Lower leg skin (tissue), 4 donors: ENCODE results near the gene RAP1A. TPM values are rescaled to one million over a fixed set of nuclear protein-coding genes. Genes with fewer than 3 reads are reported as not detected.

ENCODE experiments used
- DNase-seq, 2 donors: peaks; one replicate each; pipeline ENCODE4 v3.0.0-alpha.2; 2019; ENCODE audit warnings: low spot score in 2 of 2
- H3K4me3 ChIP-seq: fragments of 200-600 bp; sonication (generic); 2 replicates; pipeline ENCODE4 v1.5.1; 2017; ENCODE audit warnings: mild to moderate bottlenecking, low read depth; ENCODE audit not compliant: poor library complexity, severe bottlenecking
- POLR2A ChIP-seq, 2 donors: fragments of 450-650 bp; IDR thresholded peaks; one replicate each; pipeline ENCODE4 v1.6.1; 2016 to 2017; ENCODE audit warnings: antibody characterized with exemption in 2 of 2, mild to moderate bottlenecking in 1 of 2, moderate library complexity in 1 of 2
- WGBS, 2 donors: methylation state at CpG; one replicate each; pipeline ENCODE4 v1.1.5; 2018; 5-methylcytosine and 5-hydroxymethylcytosine counted together
- intact Hi-C: fragments of 100-400 bp; cut with DNase I; formaldehyde crosslinking; loops from one replicate; pipeline ENCODE4 v1.15.0; 2023; ENCODE audit warnings: low total_unique reads
- total RNA-seq, 4 donors: library from RNA; depleted of rRNA; stranded (reverse); fragments of >200 nt; gene quantifications; one replicate each; pipeline ENCODE4 v1.1.0, GENCODE V29; 2016
- TF ChIP-seq, protein P1 (sequence below), 3 donors: fragments of 450-650 bp; IDR thresholded peaks; one replicate each; pipeline ENCODE4 v1.5.1; 2016; ENCODE audit warnings: antibody characterized with exemption in 3 of 3, mild to moderate bottlenecking in 3 of 3, moderate library complexity in 2 of 3

RAP1A gene
- total RNA-seq, 4 donors from 2014 or later: 25.5 to 33.8 (median 31.0) TPM

DNA sequence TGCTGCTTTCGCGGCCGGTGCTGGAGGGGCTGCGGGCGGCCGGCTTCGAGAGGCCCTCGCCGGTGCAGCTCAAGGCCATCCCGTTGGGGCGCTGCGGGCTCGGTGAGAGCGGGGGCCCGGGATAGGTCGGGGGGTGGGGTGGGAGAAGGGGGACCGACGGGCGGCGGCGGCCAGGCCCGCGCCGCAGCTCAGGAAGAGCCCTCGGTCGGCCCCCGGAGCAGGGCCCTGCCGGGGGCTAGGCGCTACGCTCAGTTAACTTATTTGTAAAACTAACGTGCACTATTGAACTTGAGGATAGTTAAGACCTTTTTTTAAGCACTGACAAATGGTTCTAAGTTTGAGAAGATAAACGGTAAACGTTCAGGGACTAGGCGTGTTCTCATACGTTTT, 136.5 kb downstream of the RAP1A start:
- TF ChIP-seq, protein P1, sequence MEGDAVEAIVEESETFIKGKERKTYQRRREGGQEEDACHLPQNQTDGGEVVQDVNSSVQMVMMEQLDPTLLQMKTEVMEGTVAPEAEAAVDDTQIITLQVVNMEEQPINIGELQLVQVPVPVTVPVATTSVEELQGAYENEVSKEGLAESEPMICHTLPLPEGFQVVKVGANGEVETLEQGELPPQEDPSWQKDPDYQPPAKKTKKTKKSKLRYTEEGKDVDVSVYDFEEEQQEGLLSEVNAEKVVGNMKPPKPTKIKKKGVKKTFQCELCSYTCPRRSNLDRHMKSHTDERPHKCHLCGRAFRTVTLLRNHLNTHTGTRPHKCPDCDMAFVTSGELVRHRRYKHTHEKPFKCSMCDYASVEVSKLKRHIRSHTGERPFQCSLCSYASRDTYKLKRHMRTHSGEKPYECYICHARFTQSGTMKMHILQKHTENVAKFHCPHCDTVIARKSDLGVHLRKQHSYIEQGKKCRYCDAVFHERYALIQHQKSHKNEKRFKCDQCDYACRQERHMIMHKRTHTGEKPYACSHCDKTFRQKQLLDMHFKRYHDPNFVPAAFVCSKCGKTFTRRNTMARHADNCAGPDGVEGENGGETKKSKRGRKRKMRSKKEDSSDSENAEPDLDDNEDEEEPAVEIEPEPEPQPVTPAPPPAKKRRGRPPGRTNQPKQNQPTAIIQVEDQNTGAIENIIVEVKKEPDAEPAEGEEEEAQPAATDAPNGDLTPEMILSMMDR (IDR thresholded peaks at IDR 0.05): no peak
- TF ChIP-seq POLR2A (IDR thresholded peaks at IDR 0.05): no peak
- intact Hi-C loops: no loop called here
- peak overlapping the region; percentile 96 for H3K4me3 ChIP-seq
- no peak for DNase-seq
- 1% methylated on average over 22 to 29 of the region's 35 CpGs for WGBS, 2 donors

DNA sequence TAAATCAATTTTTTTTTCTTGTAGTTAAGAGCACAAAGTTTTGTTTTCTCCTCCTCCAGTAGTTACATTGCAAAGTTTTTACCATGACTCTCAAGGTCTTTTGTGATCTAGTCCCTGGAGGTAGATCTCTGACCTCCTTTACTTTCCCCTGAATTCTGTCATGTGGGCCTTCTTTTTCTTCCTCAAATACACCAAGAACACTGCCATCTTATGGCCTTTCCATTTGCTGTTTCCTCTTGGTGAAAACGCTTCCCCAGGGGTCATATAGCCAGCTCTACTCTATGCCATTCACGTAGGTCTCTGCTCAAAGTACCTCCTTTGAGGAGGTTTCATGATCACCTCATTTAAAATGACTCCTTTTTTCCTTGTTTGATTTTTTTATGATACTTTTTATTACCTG, 138.8 kb downstream of the RAP1A start:
- WGBS, 2 donors: 68 to 69% methylated on average over 2 of the region's 2 CpGs
- H3K4me3 ChIP-seq: no peak overlapping the region
- DNase-seq: no peak
- intact Hi-C loops: no loop called here
- TF ChIP-seq, protein P1 (IDR thresholded peaks at IDR 0.05): no peak

DNA sequence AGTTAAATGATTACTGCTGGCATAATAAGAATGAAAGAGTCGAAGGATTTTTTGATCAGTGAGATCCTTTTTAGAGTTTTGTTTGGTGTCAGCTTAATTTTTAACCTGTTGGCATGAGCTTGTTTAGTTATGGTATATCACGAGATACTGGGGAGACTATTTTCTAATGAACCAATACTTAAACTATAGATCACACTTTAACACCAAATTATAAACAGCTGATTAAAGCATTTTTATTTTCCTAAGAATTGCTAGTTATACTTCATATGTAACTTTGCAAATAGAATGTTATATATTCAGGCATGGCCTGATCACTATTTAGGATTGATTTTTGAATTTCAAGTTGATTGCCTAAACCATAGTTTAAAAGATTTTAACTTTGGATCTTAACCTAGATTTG, 142.1 kb downstream of the RAP1A start:
- no peak overlapping the region for H3K4me3 ChIP-seq
- TF ChIP-seq, protein P1 (IDR thresholded peaks at IDR 0.05): no peak
- no peak for TF ChIP-seq POLR2A (IDR thresholded peaks at IDR 0.05)
- DNase-seq: no peak
- WGBS, 2 donors: 92 to 95% methylated on average over 2 of the region's 2 CpGs
- intact Hi-C loops: loop anchor here (5.0 to 10.0 kb wide), 3 partner anchors 47 to 1527 kb away; no protein-coding TSS in a partner anchor

DNA sequence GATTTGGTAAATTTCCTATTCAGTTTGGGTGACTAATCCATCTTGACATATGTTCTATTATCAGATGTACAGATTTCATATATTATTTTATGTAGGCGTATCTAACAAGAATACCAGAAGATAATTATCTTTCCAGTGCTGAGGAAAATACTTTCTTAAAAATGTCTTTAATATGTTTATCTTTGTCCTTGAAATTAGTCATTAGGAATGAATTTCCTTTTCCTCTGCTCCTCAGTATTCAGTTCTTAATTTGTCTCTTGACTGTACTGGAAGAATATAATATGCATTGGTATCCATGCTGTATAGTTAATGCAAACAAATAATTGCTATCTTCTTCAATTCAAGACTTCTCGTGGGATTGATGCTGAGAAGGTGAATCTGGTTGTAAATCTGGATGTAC, 142.7 kb downstream of the RAP1A start:
- no peak for TF ChIP-seq POLR2A (IDR thresholded peaks at IDR 0.05)
- TF ChIP-seq, protein P1 (IDR thresholded peaks at IDR 0.05): no peak
- no peak for DNase-seq
- intact Hi-C loops: loop anchor here (5.0 to 10.0 kb wide), 3 partner anchors 48 to 1528 kb away; no protein-coding TSS in a partner anchor
- no peak overlapping the region for H3K4me3 ChIP-seq
- WGBS, 2 donors: 91 to 92% methylated on average over 2 of the region's 2 CpGs

Other genes with a start within 250 kb of the RAP1A start
- gene OVGP1, start 192.1 kb upstream of the RAP1A start, total RNA-seq: 1 to 10 TPM; 1.6 to 7.1 (median 4.9) TPM
- 10 to 100 TPM in 3 of 4 donors, 1 to 10 TPM in 1; 8.8 to 18.5 (median 12.7) TPM for gene WDR77, start 170.5 kb upstream of the RAP1A start, total RNA-seq
- 100 to 1,000 TPM; 113 to 219 (median 153) TPM for gene ATP5PB, start 170.3 kb upstream of the RAP1A start, total RNA-seq
- gene C1orf162, start 145.8 kb upstream of the RAP1A start, total RNA-seq: 10 to 100 TPM in 3 of 4 donors, 1 to 10 TPM in 1; 2.4 to 15.3 (median 12.3) TPM
- 1 to 10 TPM in 3 of 4 donors, under 1 TPM in 1; 0.91 to 2.1 (median 1.8) TPM for gene ADORA3, start 116.2 kb upstream of the RAP1A start, total RNA-seq
- gene TMIGD3, start 116.2 kb upstream of the RAP1A start, total RNA-seq: 1 to 10 TPM in 1 of 4 donors, under 1 TPM in 2, not detected in 1; 0.54 to 1.2 (median 0.68) TPM
- gene INKA2, start 119.6 kb downstream of the RAP1A start, total RNA-seq: 1 to 10 TPM; 2.5 to 8.7 (median 4.8) TPM
- gene DDX20, start 136.1 kb downstream of the RAP1A start, total RNA-seq: 10 to 100 TPM; 11.9 to 21.5 (median 16.2) TPM